Activated CD8-positive, alpha-beta memory T cell treated with anti-CD3 and anti-CD28 coated beads for 36 hours (primary cell): ENCODE results near the gene TRIM25. TPM values are rescaled to one million over a fixed set of nuclear protein-coding genes. Genes with fewer than 3 reads are reported as not detected.

Experiments
- CTCF ChIA-PET: fragments of 350-600 bp; sonication (Branson Sonifier 250); formaldehyde crosslinking; loops from one replicate; lab custom pipeline; 2021; ENCODE audit warnings: antibody characterized with exemption; lab: Charles Lee
- POLR2A ChIA-PET: fragments of 350-600 bp; sonication (Branson Sonifier 250); formaldehyde crosslinking; loops from one replicate; lab custom pipeline; 2021; ENCODE audit warnings: antibody characterized with exemption; lab: Charles Lee
- total RNA-seq, 2 experiments: library from RNA; stranded (reverse); gene quantifications; one replicate each; pipeline ENCODE4 v1.2.3, GENCODE V29; 2021

TRIM25 gene
- total RNA-seq, 2 experiments from 2014 or later, result 65.5 to 65.6 TPM

- ChIA-PET CTCF (no interaction called here), POLR2A (no interaction called here)
Measured at GRCh38 chr17:56885312-56885657, 28.6 kb downstream of the TRIM25 start.

GRCh38 chr17:56884483-56885311, 29.2 kb downstream of the TRIM25 start:
- POLR2A ChIA-PET, result interaction anchor here (0.5 kb wide), 1 partner anchor 35 kb away, joined by 3 read pairs; no protein-coding TSS in a partner anchor
- CTCF ChIA-PET, result no interaction called here

- ChIA-PET POLR2A (no interaction called here), CTCF (no interaction called here)
Measured at GRCh38 chr17:56883616-56884015, 30.2 kb downstream of the TRIM25 start.

- CTCF ChIA-PET, result interaction anchor here (1.4 kb wide), 1 partner anchor 27 kb away, joined by 3 read pairs; no protein-coding TSS in a partner anchor
Measured at GRCh38 chr17:56881685-56882295, 32.1 kb downstream of the TRIM25 start.

GRCh38 chr17:56880571-56880970, 33.3 kb downstream of the TRIM25 start:
- ChIA-PET CTCF (no interaction called here), POLR2A (no interaction called here)

More at GRCh38 chr17:56881685-56882295, 32.1 kb downstream of the TRIM25 start:
- POLR2A ChIA-PET, result no interaction called here

GRCh38 chr17:56880133-56880532, 33.7 kb downstream of the TRIM25 start:
- ChIA-PET CTCF (no interaction called here), POLR2A (no interaction called here)

- ChIA-PET CTCF (interaction anchor here (0.9 kb wide), 1 partner anchor 11 kb away, joined by 3 read pairs; no protein-coding TSS in a partner anchor), POLR2A (no interaction called here)
Measured at GRCh38 chr17:56879280-56879679, 34.6 kb downstream of the TRIM25 start.

GRCh38 chr17:56876766-56877179, 37.1 kb downstream of the TRIM25 start:
- CTCF ChIA-PET, result interaction anchor here (1.3 kb wide), 1 partner anchor 10 kb away, joined by 3 read pairs; no protein-coding TSS in a partner anchor
- POLR2A ChIA-PET, result no interaction called here

GRCh38 chr17:56870081-56870651, 43.7 kb downstream of the TRIM25 start:
- CTCF ChIA-PET, result no interaction called here
- POLR2A ChIA-PET, result interaction anchor here (1.2 kb wide), 1 partner anchor 36 kb away, joined by 3 read pairs; the partner anchor contains the start of genes C17orf67 and DGKE

- POLR2A ChIA-PET, result no interaction called here
- CTCF ChIA-PET, result no interaction called here
Measured at GRCh38 chr17:56868716-56869115, 45.1 kb downstream of the TRIM25 start.

- ChIA-PET CTCF (interaction anchor here (0.7 kb wide), 1 partner anchor 16 kb away, joined by 3 read pairs; no protein-coding TSS in a partner anchor), POLR2A (no interaction called here)
Measured at GRCh38 chr17:56867948-56868376, 45.9 kb downstream of the TRIM25 start.

GRCh38 chr17:56866496-56866895, 47.4 kb downstream of the TRIM25 start:
- ChIA-PET POLR2A (no interaction called here), CTCF (interaction anchor here (0.6 kb wide), 1 partner anchor 10 kb away, joined by 3 read pairs; no protein-coding TSS in a partner anchor)

- ChIA-PET POLR2A (no interaction called here), CTCF (no interaction called here)
Measured at GRCh38 chr17:56866076-56866475, 47.8 kb downstream of the TRIM25 start.

- CTCF ChIA-PET, result interaction anchor here (0.7 kb wide), 1 partner anchor 8 kb away, joined by 3 read pairs; no protein-coding TSS in a partner anchor
Measured at GRCh38 chr17:56863974-56864373, 49.9 kb downstream of the TRIM25 start.

GRCh38 chr17:56861899-56862298, 52.0 kb downstream of the TRIM25 start:
- POLR2A ChIA-PET, result no interaction called here
- CTCF ChIA-PET, result interaction anchor here (1.2 kb wide), 1 partner anchor 27 kb away, joined by 3 read pairs; no protein-coding TSS in a partner anchor

More at GRCh38 chr17:56863974-56864373, 49.9 kb downstream of the TRIM25 start:
- POLR2A ChIA-PET, result no interaction called here

- ChIA-PET CTCF (no interaction called here), POLR2A (interaction anchor here (0.9 kb wide), 1 partner anchor 42 kb away, joined by 3 read pairs; no protein-coding TSS in a partner anchor)
Measured at GRCh38 chr17:56851008-56851407, 62.8 kb downstream of the TRIM25 start.

GRCh38 chr17:56850591-56850990, 63.3 kb downstream of the TRIM25 start:
- CTCF ChIA-PET, result no interaction called here
- POLR2A ChIA-PET, result interaction anchor here (0.9 kb wide), 1 partner anchor 42 kb away, joined by 3 read pairs; no protein-coding TSS in a partner anchor

- ChIA-PET CTCF (no interaction called here), POLR2A (no interaction called here)
Measured at GRCh38 chr17:56849131-56849530, 64.7 kb downstream of the TRIM25 start.

GRCh38 chr17:56847106-56847505, 66.7 kb downstream of the TRIM25 start:
- ChIA-PET CTCF (no interaction called here), POLR2A (no interaction called here)

GRCh38 chr17:56845934-56846333, 67.9 kb downstream of the TRIM25 start:
- CTCF ChIA-PET, result no interaction called here

More at GRCh38 chr17:56845934-56846333, 67.9 kb downstream of the TRIM25 start:
- POLR2A ChIA-PET, result no interaction called here
